Renal cortex interstitium (tissue), 11 donors: Measurements from ENCODE around the gene TMEM150B. TPM values are rescaled to one million over a fixed set of nuclear protein-coding genes. Genes with fewer than 3 reads are reported as not detected.

ENCODE experiments used
- DNase-seq, 11 donors: peaks; one replicate each; pipeline ENCODE4 v3.0.0-alpha.2; 2013; ENCODE audit warnings: low read depth in 9 of 11, low spot score in 4 of 11; ENCODE audit errors: extremely low read depth in 1 of 11
- polyA plus RNA-seq, 3 donors: library from polyadenylated mRNA; unstranded; fragments of 120-200 nt; gene quantifications; one replicate each; pipeline ENCODE4 v1.2.1, GENCODE V29; 2013; ENCODE audit not compliant: insufficient read length in 3 of 3

Gene TMEM150B
- polyA plus RNA-seq, 3 donors, result 0.72 to 2.1 (median 0.90) TPM

- no peak for DNase-seq
These were observed 37.6 kb downstream of the TMEM150B start for GRCh38 chr19:55287361-55288079.

GRCh38 chr19:55285229-55285890 is 39.8 kb downstream of the TMEM150B start:
- DNase-seq, result no peak

GRCh38 chr19:55284405-55285058 is 40.6 kb downstream of the TMEM150B start:
- DNase-seq, result no peak

DNA sequence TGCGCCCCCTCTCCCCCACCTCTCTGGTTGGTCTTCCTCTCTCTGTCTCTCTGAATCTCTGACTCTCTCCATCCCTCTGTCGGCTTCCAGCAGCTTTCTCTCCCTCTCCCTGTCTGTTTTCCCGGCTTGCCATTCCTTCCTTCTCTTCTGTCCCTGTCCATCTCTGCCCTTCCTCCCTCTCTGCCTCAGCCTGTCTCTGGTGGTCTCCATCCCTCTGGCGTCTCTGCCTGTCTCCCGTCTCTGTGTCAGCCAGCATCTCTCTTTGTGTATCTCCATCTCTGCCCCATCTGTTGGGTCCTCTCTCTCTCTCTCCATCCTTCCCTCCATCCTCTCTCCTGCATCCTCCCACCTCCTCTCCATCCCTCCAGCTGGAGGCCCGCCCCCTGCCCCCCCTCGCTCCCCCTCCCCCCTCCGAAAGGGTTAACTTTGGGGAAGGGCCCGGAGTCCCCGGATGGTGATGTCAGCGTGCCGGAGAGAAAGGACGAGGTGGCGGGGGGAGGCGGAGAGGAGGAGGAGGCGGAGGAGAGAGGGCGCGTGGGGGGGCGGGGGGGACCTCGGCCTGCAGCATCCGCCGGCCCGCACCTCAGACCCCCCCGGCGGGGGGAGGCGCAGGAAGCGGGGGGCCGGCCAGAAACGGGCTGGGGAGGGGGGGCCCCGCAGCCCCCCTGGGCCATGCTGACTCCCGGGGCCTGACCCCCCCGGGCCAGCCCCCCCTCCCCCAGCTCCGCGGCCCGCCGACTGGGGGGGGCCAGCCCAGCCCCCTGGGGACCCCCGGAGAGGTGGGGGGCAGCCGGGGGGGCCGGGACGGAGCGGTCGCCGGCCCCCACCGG is 41.4 kb downstream of the TMEM150B start, which contains the start of gene BRSK1:
TSS of gene BRSK1 (plus strand) at position 450 of the 830 bp plus-strand sequence. CDS start 446 bp downstream, outside the sequence.
- DNase-seq, result peak in 6 of 11 donors; percentile 53 to 73 (median 68)

DNA sequence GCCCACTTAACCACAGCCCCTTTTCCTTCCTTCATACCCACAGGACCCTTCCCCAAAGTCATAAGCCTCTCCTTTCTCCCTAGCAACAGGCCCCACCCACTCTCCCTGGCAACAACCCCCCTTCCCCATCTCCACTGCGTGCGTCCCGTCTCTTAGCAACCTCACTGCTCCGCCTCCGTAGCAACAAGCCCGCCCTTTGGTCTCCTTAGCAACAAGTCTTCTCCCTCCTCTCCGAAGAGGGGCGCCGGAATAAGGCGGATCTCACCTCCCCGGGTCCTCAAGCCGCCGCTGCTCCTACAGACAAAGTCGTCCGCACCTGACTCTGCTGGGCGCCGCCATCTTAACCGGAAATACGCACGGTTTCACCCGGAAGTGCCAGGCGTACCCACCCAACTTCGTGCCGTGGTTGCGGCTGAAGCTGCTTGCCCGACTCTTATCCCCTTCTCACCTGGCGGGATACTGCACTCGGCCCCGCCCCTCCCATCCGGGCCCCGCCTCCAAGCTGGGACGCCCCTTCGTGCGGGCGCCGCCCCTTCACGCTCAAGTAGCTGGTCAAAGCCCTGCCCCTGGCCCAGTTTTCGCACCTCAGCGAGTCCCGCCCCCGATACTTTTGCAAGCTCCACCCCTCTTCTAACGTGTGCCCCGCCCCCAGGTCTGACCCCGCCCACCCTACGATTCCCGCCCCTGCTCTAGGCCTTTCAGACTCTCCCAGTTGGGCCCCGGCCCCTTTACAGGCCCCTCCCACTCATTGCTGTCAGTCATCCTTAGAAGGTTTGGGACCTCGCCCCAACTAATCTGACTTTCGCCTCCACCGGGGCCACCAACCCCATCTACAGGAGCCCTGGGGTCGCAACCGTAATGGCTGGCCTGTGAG is 45.1 kb downstream of the TMEM150B start, which contains the start of gene HSPBP1:
TSS of gene HSPBP1 (minus strand) at position 341 of the 874 bp plus-strand sequence. CDS start 502 bp downstream, outside the sequence.
- DNase-seq, result peak; percentile 87 to 94 (median 90)

DNA sequence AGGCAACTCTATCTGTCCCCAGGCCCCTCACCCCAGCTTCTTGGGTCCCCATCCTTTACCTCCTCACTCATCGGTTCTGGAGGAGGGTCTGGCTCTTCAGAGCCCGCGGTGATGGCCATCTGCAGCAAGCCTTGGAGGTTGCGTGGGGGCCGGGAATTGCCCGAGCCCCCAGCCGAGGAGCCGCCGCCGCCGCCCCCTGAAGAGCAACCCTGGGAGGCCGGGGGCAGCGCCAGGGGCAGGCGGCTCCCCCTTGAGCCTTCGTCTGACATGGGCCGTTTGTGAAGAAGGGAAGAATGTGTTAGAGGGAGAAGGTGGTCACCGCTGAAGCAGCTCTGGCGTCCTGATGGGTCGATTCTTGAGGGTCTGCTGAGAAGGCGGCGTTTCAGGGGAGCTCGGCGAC is 45.8 kb downstream of the TMEM150B start:
- no peak for DNase-seq

DNA sequence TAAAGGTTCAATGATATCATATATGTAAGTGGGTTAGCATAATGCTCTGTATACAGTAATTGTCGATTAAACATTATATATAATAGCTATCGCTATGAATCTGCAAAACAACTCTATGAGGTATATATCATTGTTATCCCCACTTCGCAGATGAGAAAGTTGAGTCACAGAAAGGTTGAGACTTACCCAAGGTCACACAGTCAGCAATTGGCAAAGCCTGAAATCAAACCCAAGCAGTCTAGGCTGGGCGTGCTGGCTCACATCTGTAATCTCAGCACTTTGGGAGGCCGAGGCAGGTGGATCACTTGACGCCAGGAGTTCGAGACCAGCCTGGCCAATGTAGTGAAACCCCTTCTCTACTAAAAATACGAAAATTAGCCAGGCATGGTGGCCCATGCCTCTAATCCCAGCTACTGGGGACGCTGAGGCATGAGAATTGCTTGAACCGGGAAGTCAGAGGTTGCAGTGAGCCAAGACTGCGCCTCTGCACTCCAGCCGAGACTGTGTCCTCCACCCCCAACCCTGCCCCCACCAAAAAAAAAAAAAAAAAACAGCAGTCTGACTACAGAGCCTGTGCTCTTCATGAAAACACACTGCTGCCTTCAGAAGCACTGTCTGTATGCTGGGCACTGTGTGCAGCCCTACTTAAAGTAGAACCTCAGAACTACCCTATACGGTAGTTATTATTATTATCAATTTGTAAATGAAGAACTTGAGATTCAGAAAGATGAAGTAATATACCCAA is 46.6 kb downstream of the TMEM150B start:
- DNase-seq, result no peak

DNA sequence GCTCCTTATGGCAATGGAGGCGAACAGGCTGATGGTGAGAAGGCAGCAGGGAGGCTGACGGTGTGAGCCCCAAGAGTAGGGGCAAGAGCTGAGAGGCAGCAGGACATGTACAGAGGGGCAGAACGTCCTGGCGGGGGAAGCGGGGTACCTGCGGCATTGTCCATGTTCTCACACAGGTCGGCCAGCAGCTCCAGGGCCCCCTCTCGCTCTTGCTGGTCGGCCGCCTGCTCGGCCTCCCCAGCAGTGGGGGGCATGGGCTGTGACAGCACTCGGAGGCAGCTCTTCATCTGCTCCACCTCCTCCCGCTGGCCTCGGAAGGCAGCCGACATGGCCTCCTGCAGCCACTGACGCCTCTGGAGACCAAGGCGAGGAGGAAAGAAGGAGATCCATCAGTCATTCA is 47.6 kb downstream of the TMEM150B start:
- no peak for DNase-seq

- DNase-seq, result no peak
These were observed 48.3 kb downstream of the TMEM150B start for GRCh38 chr19:55276720-55277430.

DNA sequence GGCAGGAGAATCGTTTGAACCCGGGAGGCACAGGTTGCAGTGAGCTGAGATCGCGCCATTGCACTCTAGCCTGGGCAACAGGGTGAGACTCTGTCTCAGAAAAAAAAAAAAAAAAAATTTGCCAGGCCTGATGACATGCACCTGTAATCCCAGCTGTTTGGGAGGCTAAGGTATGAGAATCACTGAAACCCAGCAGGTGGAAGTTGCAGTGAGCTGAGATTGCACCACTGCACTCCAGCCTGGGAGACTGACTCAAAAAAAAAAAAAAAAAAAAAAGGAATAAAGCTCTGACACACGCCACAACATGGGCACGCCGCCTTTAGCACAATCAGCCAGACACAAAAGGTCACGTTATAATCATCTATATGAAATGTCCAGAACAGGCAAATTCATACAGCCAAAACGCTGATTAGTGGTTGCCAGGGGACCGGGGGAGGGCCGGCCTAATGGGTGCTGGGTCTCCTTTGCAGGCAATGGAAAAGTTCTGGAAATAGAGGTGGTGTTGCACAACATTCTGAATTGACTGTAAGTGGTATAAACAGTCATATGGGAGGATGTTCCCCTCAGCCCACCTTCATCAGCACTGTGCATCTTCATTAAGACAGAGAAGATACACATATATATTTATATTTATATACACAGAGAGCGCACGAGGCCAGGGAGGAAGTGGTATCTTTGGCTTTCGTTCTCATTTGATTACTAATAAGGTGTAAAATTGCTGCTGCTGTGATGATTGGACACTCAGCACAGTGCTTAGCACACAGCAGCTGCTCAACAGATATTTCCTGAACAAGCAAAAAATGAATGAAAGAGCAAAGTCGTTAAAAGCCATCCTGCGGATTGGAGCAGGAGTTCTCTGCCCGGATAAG is 49.1 kb downstream of the TMEM150B start:
- no peak for DNase-seq

- DNase-seq, result no peak
These were observed 51.0 kb downstream of the TMEM150B start for GRCh38 chr19:55273978-55274707.

DNA sequence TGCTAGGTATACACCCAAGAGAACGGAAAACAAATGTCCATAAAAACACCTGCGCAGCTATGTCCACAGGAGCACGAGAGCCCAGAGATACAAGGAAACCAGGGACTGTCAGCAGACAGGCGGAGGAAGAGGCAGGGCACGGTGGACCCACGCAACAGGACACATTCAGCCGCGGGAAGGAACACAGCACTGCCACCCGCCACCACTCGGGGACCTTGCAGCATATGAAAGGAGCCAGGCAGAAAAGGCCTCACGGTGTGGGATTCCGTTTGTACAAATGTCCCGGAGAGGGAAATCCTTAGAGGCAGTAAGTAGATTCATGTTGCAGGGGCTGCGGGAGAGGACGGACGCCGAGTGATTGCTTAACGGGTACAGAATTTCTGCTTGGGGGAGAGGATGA is 53.0 kb downstream of the TMEM150B start:
- DNase-seq, result no peak

DNA sequence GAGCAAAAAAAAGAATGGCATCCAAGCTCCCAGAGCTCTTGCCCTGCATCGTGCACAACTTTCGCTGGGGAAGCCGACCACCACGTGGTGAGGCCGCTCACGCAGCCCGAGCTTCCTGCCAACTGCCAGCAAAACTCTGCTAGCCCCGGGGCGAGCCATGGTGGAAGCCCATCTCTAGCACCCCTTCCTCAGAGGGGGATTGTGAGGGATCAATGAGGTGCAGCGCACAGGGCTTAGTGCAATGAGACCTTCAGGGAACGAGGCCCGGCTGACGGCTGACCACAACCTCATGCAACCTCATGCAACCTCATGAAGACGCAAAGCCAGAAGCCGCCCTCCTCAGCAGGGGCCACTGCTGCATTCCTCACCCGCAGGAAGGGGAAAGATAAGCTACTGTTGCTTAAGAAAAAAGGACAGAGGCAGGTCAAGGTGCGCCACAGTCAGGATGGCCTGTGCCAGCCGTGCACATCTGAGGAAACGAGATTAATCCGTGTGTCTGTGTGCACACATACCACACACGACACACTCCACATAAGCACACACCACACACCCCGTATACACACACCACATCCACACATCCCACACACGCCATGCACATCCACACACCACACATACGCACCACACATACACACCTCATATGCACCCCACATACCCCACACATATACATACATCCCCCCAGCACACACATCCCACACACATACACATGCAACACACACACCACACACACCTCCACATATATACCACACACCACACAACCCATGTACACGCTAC is 54.8 kb downstream of the TMEM150B start:
- DNase-seq, result no peak

GRCh38 chr19:55269299-55269698 is 55.8 kb downstream of the TMEM150B start:
- DNase-seq, result no peak

DNA sequence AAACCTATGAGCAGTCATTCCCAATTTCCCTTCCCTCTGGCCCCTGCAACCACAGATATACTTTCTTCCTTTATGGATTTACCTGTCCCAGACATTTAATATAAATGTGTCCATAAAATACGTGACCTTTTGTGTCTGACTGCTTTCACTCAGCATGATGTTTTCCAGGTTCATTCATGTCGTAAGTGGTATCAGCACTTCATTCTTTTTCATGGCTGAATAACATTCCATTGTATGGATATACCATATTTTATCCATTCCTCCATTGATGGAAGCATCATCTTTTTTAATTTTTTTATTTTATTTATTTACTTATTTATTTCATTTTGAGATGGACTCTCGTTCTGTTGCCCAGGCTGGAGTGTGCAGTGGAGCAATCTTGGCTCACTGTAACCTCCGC is 58.3 kb downstream of the TMEM150B start:
- no peak for DNase-seq
